Panc1 (cell line): ENCODE data around the gene RETSAT.

Experiments used
- CTCF ChIP-seq: fragments of 450-650 bp; IDR thresholded peaks from 2 replicates; pipeline ENCODE4 v1.5.1; 2017; ENCODE audit warnings: mild to moderate bottlenecking
- POLR2AphosphoS5 ChIP-seq: IDR thresholded peaks from 2 replicates; pipeline ENCODE4 v1.6.1; 2012; ENCODE audit warnings: mild to moderate bottlenecking, low read depth, low read length, moderate library complexity
- REST ChIP-seq, 2 experiments: IDR thresholded peaks; 2 replicates each; pipeline ENCODE4 v1.6.1; 2011 to 2012; ENCODE audit warnings: low read depth in 2 of 2, control low read depth in 1 of 2, low read length in 1 of 2, mild to moderate bottlenecking in 1 of 2, moderate library complexity in 1 of 2; ENCODE audit not compliant: insufficient read depth in 1 of 2
- SIN3A ChIP-seq: IDR thresholded peaks from 2 replicates; pipeline ENCODE4 v1.6.1; 2012; ENCODE audit warnings: low read depth, mild to moderate bottlenecking, low read length, moderate library complexity, borderline replicate concordance; ENCODE audit not compliant: insufficient read depth

- no peak for TF ChIP-seq REST (IDR thresholded peaks at IDR 0.05; ENCODE audit: insufficient read depth in 1 of 2, low read depth in 2 of 2, low read length in 1 of 2)
- no peak for TF ChIP-seq CTCF
- TF ChIP-seq SIN3A, result no peak
- TF ChIP-seq POLR2AphosphoS5, result no peak
Observed at GRCh38 chr2:85342156-85342555, 12.2 kb downstream of the RETSAT start.
